ENCODE data around the gene SLC2A11. TPM values are rescaled to one million over a fixed set of nuclear protein-coding genes. Genes with fewer than 3 reads are reported as not detected.
A peak's percentile ranks its signal among the peaks of the same experiment; 100 is the strongest.

Gene SLC2A11
- total and polyA plus RNA-seq, 3 donors from 2014 or later: 14.3 to 22.7 (median 21.8) TPM

GRCh38 chr22:23834793-23835483, 22.7 kb upstream of the SLC2A11 start:
- Histone ChIP-seq H3K4me1 (peaks cover 23% of the 10 kb centered on the region), H3K27ac (no peak overlapping the region), H3K36me3 (ENCODE audit: low read depth, missing control alignments) (no peaks in the 10 kb centered on the region), H3K9me3 (no peaks in the 10 kb centered on the region), H3K4me3 (no peak overlapping the region), H3K27me3 (no peaks in the 10 kb centered on the region)
- WGBS, 2 donors: 69% methylated on average over 9 of the region's 10 CpGs; no CpG with 5 or more reads in 1 of the 2 donors
- TF ChIP-seq POLR2A (IDR thresholded peaks at IDR 0.05) (no peak), CTCF (IDR thresholded peaks at IDR 0.05) (no peak)
- intact Hi-C loops (cut with DNase I; ENCODE audit: low total_unique reads): no loop called here
- peak; percentile 53 for DNase-seq

DNA sequence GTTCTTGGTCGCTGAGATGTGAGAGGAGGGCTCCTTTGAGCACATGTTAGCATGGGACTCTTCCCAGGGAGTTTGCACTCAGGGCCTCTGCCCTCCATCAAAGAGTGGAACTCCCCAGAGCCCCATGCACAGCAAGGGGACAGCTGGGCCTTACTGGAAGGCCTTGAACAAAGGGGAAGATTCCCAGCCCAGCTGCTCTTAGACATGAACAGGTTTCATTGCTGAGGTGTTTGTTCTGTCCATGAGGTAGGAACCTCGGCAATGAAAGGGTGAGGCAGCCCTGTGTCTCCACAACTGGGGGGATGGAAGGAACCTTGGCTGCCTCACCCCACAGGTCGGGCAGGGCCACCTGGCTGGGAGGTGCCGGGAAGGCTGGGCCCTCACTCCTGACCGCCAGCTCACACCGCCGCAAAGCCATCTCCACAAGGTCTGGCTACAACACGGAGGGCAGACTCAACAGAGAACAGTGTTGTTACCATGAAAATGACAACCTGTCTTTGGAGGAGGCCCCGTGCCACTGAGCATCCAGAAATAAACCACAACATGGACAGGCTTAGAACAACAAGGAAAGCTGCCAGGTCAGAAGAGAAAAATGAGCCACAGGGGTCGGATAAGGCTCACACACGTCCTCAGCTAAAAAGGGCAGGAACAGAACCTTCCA, 22.1 kb upstream of the SLC2A11 start:
- intact Hi-C loops (cut with DNase I; ENCODE audit: low total_unique reads): no loop called here
- 51 to 54% methylated on average over 11 of the region's 11 CpGs for WGBS, 2 donors
- Histone ChIP-seq H3K36me3 (ENCODE audit: low read depth, missing control alignments) (no peaks in the 10 kb centered on the region), H3K4me3 (no peak overlapping the region), H3K27ac (peak overlapping the region; percentile 5 to 35), H3K9me3 (no peaks in the 10 kb centered on the region), H3K4me1 (peaks cover 23% of the 10 kb centered on the region), H3K27me3 (no peaks in the 10 kb centered on the region)
- no peak for DNase-seq
- TF ChIP-seq POLR2A (IDR thresholded peaks at IDR 0.05) (no peak), CTCF (IDR thresholded peaks at IDR 0.05) (no peak)

GRCh38 chr22:23836281-23836680, 21.4 kb upstream of the SLC2A11 start:
- no peak for DNase-seq
- Histone ChIP-seq H3K27me3 (no peaks in the 10 kb centered on the region), H3K27ac (peak overlapping the region; percentile 5 to 35), H3K4me1 (peaks cover 23% of the 10 kb centered on the region), H3K36me3 (ENCODE audit: low read depth, missing control alignments) (no peaks in the 10 kb centered on the region), H3K4me3 (no peak overlapping the region), H3K9me3 (no peaks in the 10 kb centered on the region)
- intact Hi-C loops (cut with DNase I; ENCODE audit: low total_unique reads): no loop called here
- WGBS, 2 donors: 75 to 100% methylated on average over 2 to 5 of the region's 5 CpGs
- TF ChIP-seq CTCF (IDR thresholded peaks at IDR 0.05) (no peak), POLR2A (IDR thresholded peaks at IDR 0.05) (no peak)

DNA sequence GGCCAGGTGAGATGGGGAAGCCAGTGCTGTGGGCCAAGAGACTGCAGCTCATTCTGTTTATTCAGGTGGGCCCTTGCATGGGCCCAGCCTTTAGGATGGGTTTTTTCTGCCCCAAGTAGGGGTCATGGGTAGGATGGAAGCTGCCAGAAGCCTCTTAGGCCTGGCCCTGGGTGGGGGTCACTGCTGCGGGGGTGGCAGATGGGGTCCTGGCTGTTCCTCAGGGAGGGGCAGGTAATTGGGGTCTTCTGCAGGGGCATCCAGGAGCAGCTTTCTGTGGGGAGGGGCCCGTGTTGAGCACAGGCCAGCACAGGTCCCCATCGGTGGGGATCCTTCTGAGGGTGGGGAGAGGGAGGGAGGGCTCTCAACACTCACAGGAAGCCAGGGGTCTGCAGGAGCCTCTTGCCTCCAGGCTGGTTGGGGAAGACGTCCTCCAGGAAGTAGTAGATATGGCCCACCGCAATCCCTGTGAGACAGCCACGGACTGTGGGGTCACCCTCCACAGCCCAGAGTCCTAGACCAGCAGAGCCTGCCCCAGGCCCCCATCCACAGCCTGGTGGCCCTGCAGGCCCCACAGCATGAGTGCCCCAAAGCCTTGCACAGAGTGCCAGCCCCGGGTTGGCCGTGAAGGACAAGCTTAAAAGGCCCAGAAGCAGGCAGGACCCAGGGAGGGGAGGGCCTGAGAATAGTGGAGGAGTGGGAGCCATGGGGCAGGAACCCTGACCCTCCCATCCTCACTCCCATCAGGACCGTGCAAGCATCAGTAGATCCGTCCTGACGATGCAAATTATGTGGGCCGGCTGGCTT, 20.8 kb upstream of the SLC2A11 start:
- Histone ChIP-seq H3K4me1 (peaks cover 23% of the 10 kb centered on the region), H3K4me3 (no peak overlapping the region), H3K27ac (peak overlapping the region; percentile 5 to 35), H3K36me3 (ENCODE audit: low read depth, missing control alignments) (no peaks in the 10 kb centered on the region), H3K27me3 (no peaks in the 10 kb centered on the region), H3K9me3 (no peaks in the 10 kb centered on the region)
- no peak for TF ChIP-seq CTCF (IDR thresholded peaks at IDR 0.05)
- TF ChIP-seq POLR2A (IDR thresholded peaks at IDR 0.05): no peak
- intact Hi-C loops (cut with DNase I; ENCODE audit: low total_unique reads): no loop called here
- no peak for DNase-seq
- WGBS, 2 donors: 83 to 87% methylated on average over 5 to 12 of the region's 12 CpGs
